Bronchial epithelial cell (primary cell): ENCODE results near the gene STAT4. TPM values are rescaled to one million over a fixed set of nuclear protein-coding genes. Genes with fewer than 3 reads are reported as not detected.

Experiments used
- DNase-seq: peaks from one replicate; pipeline ENCODE4 v3.0.0-alpha.2; 2010; ENCODE audit warnings: low read depth
- FAIRE-seq: peaks from 2 replicates; lab custom pipeline; 2011; peaks lifted over from hg19 to GRCh38; lab: Jason Lieb, UNC
- H3K27me3 ChIP-seq: 2 replicates; pipeline ENCODE4 v1.5.1; 2011; ENCODE audit warnings: low read length; ENCODE audit not compliant: control insufficient read depth, insufficient read depth
- H3K36me3 ChIP-seq: 2 replicates; pipeline ENCODE4 v1.5.1; 2011; ENCODE audit warnings: low read length; ENCODE audit not compliant: control insufficient read depth, insufficient read depth
- H3K4me3 ChIP-seq: 2 replicates; pipeline ENCODE4 v1.5.1; 2011; ENCODE audit warnings: mild to moderate bottlenecking, low read depth, low read length, control low read depth
- total RNA-seq: library from RNA; depleted of rRNA; stranded (reverse); fragments of >200 nt; gene quantifications from 2 replicates; pipeline ENCODE4 v1.2.1, GENCODE V29; 2014
- TF ChIP-seq, protein P1 (sequence below): IDR thresholded peaks from 2 replicates; pipeline ENCODE4 v1.5.1; 2011; ENCODE audit warnings: mild to moderate bottlenecking, moderate library complexity, low read length, control low read depth, inconsistent platforms; ENCODE audit not compliant: insufficient read depth, severe bottlenecking

The STAT4 gene
- total RNA-seq, 1 donor from 2014 or later = 7.1 TPM

DNA sequence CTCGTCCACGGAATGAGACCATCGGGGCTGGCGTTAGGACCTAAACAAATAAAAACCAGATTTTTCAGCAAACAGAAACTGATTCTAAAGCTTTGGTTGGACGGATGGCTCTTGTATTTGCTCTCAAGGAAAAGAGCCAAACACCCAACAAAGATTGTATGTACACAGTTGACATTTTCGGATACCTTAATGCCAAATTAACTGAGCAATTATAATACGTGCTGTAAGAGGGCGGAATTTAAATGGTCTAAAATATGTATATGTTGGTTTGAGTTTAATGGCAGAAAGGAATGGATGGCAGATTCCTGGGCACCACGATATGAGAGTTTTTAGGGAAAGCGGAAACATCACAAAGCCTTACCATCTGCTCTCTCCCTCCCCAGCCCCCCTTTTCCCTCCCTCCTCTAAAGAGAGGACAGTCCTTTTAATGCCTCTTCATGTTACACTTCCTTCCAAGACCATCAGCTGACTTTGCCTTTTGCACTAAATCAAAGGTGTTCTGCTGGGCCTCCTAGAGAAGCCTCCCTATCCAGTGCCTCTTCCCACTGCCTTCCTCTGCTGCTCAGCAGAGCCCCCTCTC lies 170.1 kb downstream of the STAT4 start:
- peaks cover 20% of the 10 kb centered on the region for H3K36me3 ChIP-seq
- no peaks in the 10 kb centered on the region for H3K27me3 ChIP-seq
- no peak for FAIRE-seq
- no peak overlapping the region for H3K4me3 ChIP-seq
- DNase-seq = no peak
- TF ChIP-seq, protein P1, sequence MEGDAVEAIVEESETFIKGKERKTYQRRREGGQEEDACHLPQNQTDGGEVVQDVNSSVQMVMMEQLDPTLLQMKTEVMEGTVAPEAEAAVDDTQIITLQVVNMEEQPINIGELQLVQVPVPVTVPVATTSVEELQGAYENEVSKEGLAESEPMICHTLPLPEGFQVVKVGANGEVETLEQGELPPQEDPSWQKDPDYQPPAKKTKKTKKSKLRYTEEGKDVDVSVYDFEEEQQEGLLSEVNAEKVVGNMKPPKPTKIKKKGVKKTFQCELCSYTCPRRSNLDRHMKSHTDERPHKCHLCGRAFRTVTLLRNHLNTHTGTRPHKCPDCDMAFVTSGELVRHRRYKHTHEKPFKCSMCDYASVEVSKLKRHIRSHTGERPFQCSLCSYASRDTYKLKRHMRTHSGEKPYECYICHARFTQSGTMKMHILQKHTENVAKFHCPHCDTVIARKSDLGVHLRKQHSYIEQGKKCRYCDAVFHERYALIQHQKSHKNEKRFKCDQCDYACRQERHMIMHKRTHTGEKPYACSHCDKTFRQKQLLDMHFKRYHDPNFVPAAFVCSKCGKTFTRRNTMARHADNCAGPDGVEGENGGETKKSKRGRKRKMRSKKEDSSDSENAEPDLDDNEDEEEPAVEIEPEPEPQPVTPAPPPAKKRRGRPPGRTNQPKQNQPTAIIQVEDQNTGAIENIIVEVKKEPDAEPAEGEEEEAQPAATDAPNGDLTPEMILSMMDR = no peak

DNA sequence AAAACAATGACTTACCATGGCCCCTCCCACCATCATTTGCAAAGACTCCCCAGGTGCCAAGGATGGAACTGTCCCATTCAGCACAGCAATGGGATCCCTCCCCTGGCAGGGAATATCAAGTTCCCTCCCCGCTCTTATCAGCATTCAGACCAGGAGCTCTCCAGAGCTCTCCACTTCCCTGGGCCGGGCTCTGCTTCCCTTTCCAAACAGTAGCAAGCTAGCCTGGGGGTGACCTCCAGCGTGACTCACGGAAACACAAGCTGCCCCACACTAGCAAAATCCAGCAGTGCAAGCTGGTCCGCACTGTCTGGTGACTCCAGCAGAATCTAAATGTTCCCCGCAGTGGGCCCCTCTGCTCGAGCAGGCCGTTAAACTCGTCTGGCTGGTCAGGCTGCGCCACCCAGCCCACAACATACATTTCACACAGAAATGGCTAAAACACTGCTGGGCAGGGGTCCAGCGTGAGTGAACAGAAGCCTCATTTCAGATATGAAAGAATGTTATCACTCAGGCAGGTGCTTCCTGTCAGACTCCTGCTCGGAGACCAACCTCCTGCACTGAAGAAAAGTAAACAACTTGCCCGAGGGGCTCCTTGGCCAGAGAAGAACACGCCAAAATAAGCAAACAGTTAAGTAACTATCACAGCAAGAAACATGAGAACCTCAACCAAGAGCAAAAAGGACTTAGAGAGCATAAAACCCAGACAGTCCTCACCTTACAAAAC lies 170.7 kb downstream of the STAT4 start:
- TF ChIP-seq, protein P1 = no peak
- no peak for FAIRE-seq
- no peak overlapping the region for H3K4me3 ChIP-seq
- DNase-seq = peak; percentile 87
- no peaks in the 10 kb centered on the region for H3K27me3 ChIP-seq
- H3K36me3 ChIP-seq = peaks cover 21% of the 10 kb centered on the region

Other genes starting within 250 kb of the STAT4 start
- 29.0 and 50.2 TPM in 2 replicates for gene STAT1, start 136.8 kb downstream of the STAT4 start, total RNA-seq
- gene MYO1B, start 94.4 kb upstream of the STAT4 start, total RNA-seq = 247 and 311 TPM in 2 replicates